Tibial artery (tissue), 4 donors: ENCODE data around the gene PAXX.
A peak's percentile ranks its signal among the peaks of the same experiment; 100 is the strongest.

Experiments used
- DNase-seq, 2 donors: peaks; one replicate each; pipeline ENCODE4 v3.0.0-alpha.2; 2019
- H3K27ac ChIP-seq, 2 donors: fragments of 200-600 bp; sonication (generic) in 1 of 2; 1 replicate in 1 of 2; 2 replicates in 1 of 2; pipeline ENCODE4 v1.5.1; 2018 to 2019; ENCODE audit warnings: mild to moderate bottlenecking in 1 of 2
- H3K27me3 ChIP-seq, 2 donors: fragments of 200-600 bp; sonication (generic) in 1 of 2; one replicate each; pipeline versions ENCODE4 v1.5.1 to v1.6.0; 2016 to 2019
- H3K36me3 ChIP-seq, 3 donors: fragments of 200-600 bp; sonication (generic) in 2 of 3; one replicate each; pipeline ENCODE4 v1.5.1; 2016 to 2019; ENCODE audit warnings: mild to moderate bottlenecking in 2 of 3
- H3K4me1 ChIP-seq, 4 donors: fragments of 200-600 bp; sonication (generic) in 2 of 4; 1 replicate in 3 of 4; 2 replicates in 1 of 4; pipeline ENCODE4 v1.5.1; 2016 to 2019
- H3K4me3 ChIP-seq, 2 donors: fragments of 200-600 bp; sonication (generic) in 1 of 2; 1 replicate in 1 of 2; 2 replicates in 1 of 2; pipeline ENCODE4 v1.5.1; 2018 to 2019; ENCODE audit warnings: mild to moderate bottlenecking in 2 of 2
- H3K9me3 ChIP-seq, 3 donors: fragments of 200-600 bp; sonication (generic) in 1 of 3; one replicate each; pipeline ENCODE4 v1.5.1; 2016 to 2019
- CTCF ChIP-seq, 2 experiments: fragments of 200-600 bp in 1 of 2; fragments of 450-650 bp in 1 of 2; IDR thresholded peaks; one replicate each; pipeline ENCODE4 v1.5.1; 2017 to 2019; ENCODE audit warnings: antibody characterized with exemption in 2 of 2, mild to moderate bottlenecking in 1 of 2, moderate library complexity in 1 of 2
- intact Hi-C: fragments of 100-400 bp; cut with DNase I; formaldehyde crosslinking; loops from one replicate; pipeline ENCODE4 v1.15.0; 2023; ENCODE audit warnings: low total_unique reads

Gene PAXX

GRCh38 chr9:137023583-137023991, 31.4 kb downstream of the PAXX start:
- no peak for TF ChIP-seq CTCF (IDR thresholded peaks at IDR 0.05)
- Histone ChIP-seq H3K27ac (no peak overlapping the region), H3K27me3 (no peaks in the 10 kb centered on the region), H3K36me3 (peaks cover 0 to 26% (median 0%) of the 10 kb centered on the region in 3 donors), H3K9me3 (no peaks in the 10 kb centered on the region), H3K4me3 (no peak overlapping the region), H3K4me1 (peaks cover 0 to 27% (median 16%) of the 10 kb centered on the region in 4 donors)
- intact Hi-C loops = no loop called here
- no peak for DNase-seq

- no peak for TF ChIP-seq CTCF (IDR thresholded peaks at IDR 0.05)
- Histone ChIP-seq H3K27me3 (no peaks in the 10 kb centered on the region), H3K27ac (no peak overlapping the region), H3K36me3 (peaks cover 0 to 11% (median 0%) of the 10 kb centered on the region in 3 donors), H3K9me3 (no peaks in the 10 kb centered on the region), H3K4me1 (peaks cover 0 to 38% (median 28%) of the 10 kb centered on the region in 4 donors), H3K4me3 (no peak overlapping the region)
- intact Hi-C loops = loop anchor here (5.0 kb wide), 2 partner anchors 73 to 183 kb away; partner anchors contain the start of genes AJM1 and LCN12
- DNase-seq = no peak
Measured at GRCh38 chr9:137025517-137025966, 33.3 kb downstream of the PAXX start.

GRCh38 chr9:137026384-137026783, 34.2 kb downstream of the PAXX start:
- TF ChIP-seq CTCF (IDR thresholded peaks at IDR 0.05) = no peak
- H3K27ac ChIP-seq = no peak overlapping the region
- peaks cover 0 to 2% (median 0%) of the 10 kb centered on the region in 3 donors for H3K36me3 ChIP-seq
- no peaks in the 10 kb centered on the region for H3K9me3 ChIP-seq
- peaks cover 0 to 38% (median 28%) of the 10 kb centered on the region in 4 donors for H3K4me1 ChIP-seq
- no peak for DNase-seq
- intact Hi-C loops = loop anchor here (5.0 kb wide), 2 partner anchors 74 to 184 kb away; partner anchors contain the start of genes AJM1 and LCN12
- no peak overlapping the region for H3K4me3 ChIP-seq
- H3K27me3 ChIP-seq = no peaks in the 10 kb centered on the region

- no peaks in the 10 kb centered on the region for H3K27me3 ChIP-seq
- H3K27ac ChIP-seq = peak overlapping the region; percentile 31 to 72
- peak overlapping the region; percentile 51 to 57 for H3K4me3 ChIP-seq
- DNase-seq = no peak
- H3K4me1 ChIP-seq = peaks cover 0 to 38% (median 28%) of the 10 kb centered on the region in 4 donors
- intact Hi-C loops = loop anchor here (5.0 kb wide), 2 partner anchors 75 to 185 kb away; partner anchors contain the start of genes AJM1 and LCN12
- no peaks in the 10 kb centered on the region for H3K9me3 ChIP-seq
- TF ChIP-seq CTCF (IDR thresholded peaks at IDR 0.05) = no peak
- H3K36me3 ChIP-seq = no peaks in the 10 kb centered on the region
Measured at GRCh38 chr9:137026828-137027227, 34.6 kb downstream of the PAXX start.

- DNase-seq = no peak
- H3K4me1 ChIP-seq = peaks cover 0 to 38% (median 28%) of the 10 kb centered on the region in 4 donors
- peak within 1 kb of the TSS; percentile 57 to 60 for H3K4me3 ChIP-seq
- no peaks in the 10 kb centered on the region for H3K27me3 ChIP-seq
- TF ChIP-seq CTCF (IDR thresholded peaks at IDR 0.05) = no peak
- H3K36me3 ChIP-seq = no peaks in the 10 kb centered on the region
- peak within 1 kb of the TSS; percentile 46 to 73 for H3K27ac ChIP-seq
- H3K9me3 ChIP-seq = no peaks in the 10 kb centered on the region
- intact Hi-C loops = loop anchor here (5.0 kb wide), 2 partner anchors 75 to 185 kb away; partner anchors contain the start of genes AJM1 and LCN12
Measured at GRCh38 chr9:137027369-137028262, 35.4 kb downstream of the PAXX start, which contains the start of gene ABCA2. TSS of gene ABCA2 (minus strand) at chr9:137028237. CDS start at chr9:137028140, 97 bp downstream.
